Activated effector memory CD4-positive, alpha-beta T cell treated with Interleukin-2 at 50 U/mL for 16 hours (primary cell): ENCODE data around the gene TTBK1.

Experiments used
- DNase-seq: peaks from one replicate; pipeline ENCODE4 v3.0.0-alpha.2; 2020

Gene TTBK1

DNA sequence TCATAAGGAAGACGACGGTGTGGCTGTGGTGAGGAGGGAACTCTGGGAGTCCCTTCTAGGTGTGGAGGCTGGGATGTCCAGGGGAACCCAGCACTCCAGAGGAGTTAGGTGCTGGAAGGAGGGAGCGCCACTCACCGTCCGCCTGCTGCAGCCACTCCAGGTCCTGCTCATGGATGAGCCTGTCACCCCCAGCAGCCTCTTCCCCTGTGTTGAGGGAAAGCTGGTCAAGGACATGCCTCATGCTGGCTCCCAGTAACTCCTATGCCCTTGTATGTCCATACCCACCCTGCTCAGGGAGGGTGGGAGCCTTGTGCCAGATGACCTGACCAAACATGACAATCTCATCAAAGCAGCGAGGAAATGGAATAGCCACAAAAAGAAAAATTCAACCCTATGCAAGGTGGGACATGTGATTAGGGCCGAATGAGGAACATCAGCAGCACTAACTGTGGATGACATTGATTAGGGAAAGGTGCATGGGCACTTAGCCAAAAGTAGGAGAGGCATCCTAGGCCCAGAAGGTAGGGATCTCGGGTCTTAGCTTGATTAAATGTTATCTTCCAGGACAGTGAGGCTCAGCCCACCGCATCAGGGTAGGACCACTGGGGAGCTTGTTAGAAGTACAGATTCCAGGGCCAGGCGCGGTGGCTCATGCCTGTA is 17.0 kb upstream of the TTBK1 start:
- DNase-seq: no peak

DNA sequence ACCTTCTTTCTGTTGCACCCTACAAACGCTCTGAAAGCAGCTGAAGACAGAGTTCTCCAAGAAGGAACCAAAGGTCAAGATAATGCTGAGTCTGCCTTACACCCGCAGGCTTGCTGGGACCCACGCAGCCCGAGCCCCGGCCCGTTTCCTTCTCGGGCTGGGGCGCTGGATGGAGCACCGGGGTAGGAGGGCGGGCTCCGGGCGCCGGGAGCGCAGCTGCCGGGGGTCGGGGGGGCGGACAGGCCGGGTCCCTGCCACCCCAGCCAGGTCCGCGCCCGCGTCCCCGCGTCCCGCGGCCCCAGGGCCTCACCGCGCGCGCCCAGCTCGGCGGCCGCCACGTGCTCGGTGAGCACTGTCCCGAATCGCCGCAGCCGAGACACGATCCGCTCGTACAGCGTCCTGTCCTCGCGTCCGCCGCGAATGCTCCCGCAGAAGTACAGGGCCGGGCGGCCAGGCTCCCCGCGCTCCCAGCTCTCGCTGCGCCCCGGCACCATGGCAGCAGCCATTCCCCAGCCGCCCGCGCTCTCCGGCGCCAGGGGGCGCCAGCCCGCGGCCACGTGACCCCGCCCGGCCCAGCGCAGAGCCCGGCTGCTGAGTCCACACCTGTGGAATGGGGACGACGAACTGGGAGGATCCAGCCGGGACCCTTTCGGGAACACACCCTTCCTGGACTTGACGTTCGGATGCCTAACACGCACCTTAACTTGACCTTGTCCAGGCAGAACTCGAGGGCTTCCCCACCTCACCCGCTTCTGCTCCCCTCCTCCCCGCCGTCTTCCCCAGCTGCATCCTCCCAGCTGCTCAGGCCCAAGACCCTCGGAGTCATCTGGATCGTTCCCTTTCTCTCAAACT is 14.1 kb upstream of the TTBK1 start, which contains the start of gene DNPH1:
TSS of gene DNPH1 (minus strand) at position 531 of the 852 bp plus-strand sequence. CDS start at position 506, 25 bp downstream.
- DNase-seq: peak; percentile 76

DNA sequence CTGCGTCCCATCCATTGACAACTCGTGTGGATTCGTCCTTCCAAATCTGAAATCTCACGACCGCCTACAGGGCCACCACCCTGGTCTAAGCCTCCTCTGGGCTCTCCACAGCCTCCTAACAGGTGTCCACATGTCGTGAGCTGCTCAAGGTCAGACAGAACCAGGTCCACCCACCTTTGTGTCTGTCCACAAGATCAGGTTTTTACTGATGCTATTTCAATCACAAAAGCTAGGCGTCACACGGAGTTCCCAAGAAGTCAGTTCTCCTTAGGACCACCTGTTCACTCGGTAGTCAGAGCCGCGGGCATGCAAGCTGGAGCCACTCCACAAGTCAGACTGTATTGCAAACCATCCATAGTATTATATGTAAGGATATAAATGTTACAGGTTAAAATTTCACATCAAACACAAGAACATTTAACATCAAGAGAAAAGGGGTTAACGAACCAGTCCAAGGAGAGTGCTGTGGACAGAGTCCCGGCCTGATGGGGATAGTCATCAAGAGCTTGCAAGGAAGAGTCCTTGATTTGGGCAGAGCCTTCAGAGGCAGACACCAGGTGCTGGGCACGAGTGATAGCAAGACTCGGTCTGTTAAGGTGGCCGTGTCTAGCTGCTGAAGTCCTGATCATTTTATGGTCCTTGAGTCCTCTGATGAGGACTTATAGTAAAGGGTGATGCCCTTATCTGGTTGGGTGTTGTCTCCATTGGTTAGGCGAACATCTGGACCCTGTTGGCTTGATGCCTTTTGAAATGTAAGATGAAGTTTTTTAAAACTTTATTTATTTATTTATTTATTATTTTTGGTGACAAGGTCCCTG is 13.3 kb upstream of the TTBK1 start:
- no peak for DNase-seq

DNA sequence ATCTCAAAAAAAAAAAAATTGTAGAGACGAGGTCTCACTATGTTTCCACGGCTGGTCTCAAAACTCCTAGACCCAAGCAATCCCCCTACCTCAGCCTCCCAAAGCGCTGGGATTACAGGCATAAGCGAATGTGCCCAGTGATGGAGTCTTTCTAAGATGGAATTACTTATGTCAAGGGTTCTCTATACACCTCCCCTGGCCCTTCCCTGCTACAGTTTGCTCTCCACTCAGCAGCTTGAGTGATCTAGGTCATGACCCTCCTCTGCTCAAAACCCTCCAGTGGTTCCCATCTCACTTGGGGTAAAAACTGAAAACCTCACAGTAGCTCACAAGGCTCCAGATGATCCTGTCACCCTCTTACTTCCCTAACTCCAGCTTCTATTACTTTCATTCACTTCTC is 12.2 kb upstream of the TTBK1 start:
- DNase-seq: no peak

DNA sequence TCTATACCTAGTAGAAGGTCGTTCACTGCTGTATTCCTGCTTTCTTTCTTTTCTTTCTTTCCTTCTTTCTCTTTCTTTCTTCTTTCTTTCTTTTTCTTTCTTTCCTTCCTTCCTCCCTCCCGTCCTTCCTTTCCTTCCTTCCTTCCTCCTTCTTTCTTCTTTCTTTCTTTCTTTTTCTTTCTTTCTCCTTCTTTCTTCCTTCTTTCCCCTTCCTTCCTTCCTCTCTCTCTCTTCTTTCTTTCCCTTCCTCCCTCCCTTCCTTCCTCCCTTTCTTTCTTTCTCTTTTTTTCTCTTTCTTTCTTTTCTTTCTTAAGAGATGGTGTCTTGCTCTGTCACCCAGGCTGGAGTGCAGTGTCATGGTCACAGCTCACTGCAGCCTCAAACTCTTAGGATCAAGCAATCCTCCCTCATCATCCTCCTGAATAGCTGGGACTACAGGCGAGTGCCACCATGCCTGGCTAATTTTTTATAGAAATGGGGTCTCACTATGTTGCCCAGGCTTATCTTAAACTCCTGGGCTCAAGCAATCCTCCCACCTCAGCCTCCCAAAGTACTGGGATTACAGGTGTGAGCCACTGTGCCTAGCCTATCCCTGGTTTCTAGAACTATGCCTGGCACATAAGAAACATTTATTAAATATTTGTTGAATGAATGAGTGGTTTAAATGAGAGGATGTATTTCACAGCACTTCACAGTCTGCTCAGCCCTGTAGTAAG is 11.4 kb upstream of the TTBK1 start:
- no peak for DNase-seq

DNA sequence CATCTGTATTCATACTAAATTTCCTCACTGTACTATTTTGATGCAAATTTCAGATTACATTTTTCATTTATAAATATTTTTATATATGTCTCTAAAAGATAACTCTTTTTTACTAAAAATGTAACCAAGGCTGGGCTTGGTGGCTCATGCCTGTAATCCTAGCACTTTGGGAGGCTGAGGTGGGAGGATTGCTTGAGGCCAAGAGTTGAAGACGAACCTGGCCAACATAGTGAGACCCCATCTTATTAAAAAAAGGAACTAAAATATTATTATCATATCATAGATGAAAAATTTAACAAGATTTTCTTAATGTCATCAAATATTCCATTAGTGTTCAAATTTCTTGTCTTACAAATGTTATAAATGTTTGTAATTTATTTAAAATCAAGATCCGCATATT is 7.4 kb upstream of the TTBK1 start:
- no peak for DNase-seq

DNA sequence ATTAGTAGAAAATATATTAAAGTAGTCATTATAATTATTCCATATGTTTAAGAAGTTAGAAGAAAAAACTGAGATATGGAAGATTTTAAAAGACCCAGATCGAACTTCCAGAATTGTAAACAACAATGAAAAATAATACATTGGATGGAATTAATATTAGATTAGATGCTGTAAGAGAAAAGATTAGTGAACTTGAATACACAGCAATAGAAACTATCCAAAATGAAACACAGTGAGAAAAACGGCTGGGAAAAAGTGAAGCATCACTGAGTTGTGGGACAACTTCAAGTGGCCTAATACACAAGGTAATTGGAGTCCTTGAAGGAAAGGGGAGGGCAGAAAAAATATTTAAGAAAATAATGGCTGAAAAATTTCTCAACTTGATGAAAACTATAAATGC is 4.2 kb upstream of the TTBK1 start:
- DNase-seq: no peak

DNA sequence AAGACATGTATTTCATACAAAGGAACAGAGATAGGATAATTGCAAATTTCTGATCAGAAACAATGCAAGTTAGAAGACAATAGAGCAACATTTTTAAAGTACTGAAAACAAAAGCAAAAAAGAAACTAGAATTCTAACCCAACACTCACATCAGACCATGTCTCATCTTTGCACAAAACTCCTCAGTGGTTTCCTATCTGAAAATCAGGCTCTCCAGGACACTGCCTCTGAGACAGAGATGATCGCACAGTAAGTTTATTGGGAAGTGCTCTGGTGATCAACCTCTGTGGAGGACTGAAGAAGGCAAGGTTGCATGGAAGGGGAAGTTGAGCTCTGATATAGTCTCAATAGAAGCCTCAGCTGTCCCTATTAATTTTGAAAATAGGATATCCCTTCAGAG is 2.3 kb upstream of the TTBK1 start:
- DNase-seq: no peak

DNA sequence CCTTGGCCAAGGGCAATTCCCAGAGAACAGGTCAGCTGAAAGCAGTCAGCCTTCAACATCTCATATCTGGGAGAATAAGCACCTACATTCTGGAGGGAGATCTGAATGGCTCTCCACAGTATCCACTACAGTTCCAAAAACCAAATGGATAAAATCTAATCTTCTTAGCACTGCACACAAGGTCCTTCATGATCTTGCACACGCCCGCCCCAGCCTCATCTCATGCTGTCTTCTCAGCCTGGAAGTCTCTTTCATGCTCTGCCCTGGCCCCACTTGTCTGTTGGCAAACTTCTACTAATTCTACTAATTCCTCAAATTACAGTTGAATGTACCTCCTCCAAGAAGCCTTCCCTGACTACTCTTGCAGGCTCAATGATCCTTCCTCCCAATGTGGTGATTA is 1.8 kb upstream of the TTBK1 start:
- DNase-seq: no peak

DNA sequence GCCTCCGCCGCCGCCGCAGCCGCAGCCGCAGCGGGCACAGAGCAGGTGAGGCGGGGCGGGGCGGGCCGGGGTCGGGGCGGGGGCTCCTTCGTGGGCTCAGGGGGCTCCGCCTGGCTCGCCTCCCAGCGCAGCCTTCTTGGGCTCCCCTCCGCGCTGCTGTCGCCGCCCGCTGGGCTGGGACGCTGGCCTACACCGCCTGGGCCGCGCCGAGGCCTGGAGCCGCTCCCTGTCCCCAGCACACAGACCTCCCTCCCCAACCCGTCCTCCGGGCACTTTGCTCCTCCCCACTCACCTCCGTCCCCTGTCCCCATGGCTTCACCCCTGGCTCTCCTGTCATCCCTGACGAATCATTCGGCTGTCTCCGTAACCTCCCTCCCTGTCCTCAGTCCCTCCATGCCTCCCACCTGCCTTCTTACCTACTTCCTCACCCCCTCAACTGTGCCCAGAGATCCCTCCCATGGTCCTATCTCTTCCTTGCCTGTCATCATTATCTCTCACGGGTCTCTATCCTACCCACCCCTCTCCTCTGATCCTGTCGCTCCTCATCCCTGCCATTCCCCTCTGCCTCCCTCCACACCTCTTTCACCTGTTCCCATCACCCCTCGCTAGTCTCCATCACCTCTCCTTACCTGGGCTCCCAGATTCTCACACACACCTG is 512 bp downstream of the TTBK1 start:
- DNase-seq: no peak

DNA sequence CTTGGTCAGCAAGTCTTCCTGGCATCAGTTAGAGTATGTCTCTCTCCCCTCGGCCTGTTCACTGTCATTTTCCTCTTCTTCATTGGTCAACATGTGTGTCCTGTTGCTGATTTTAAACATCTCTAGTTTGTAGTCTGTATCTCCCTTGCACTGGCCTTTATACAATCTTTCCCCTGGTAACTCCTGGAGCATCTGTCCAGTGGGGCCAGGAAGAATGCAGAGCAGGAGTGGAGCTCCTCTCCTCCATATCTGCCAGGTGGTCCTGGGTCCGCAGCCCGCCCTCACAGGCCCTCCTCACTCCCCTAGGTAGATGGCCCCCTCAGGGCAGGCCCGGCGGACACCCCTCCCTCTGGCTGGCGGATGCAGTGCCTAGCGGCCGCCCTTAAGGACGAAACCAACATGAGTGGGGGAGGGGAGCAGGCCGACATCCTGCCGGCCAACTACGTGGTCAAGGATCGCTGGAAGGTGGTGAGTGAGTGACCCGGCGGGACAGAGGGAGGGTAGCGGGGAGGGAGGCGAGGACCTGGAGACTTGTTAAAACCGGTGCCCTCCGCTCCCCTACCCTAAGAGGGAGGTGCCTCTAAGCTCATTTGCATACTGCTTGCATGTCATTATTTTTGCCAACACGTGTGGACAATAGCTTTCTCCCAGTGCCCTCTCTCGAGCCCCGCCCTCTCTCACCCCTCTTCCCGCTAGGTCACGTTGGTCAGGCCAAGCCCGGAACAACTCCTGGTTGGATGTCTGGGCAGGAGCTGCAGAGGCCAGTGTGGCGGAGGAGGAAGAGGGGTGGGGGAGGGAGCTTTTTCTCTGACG is 3.2 kb downstream of the TTBK1 start:
- no peak for DNase-seq

DNA sequence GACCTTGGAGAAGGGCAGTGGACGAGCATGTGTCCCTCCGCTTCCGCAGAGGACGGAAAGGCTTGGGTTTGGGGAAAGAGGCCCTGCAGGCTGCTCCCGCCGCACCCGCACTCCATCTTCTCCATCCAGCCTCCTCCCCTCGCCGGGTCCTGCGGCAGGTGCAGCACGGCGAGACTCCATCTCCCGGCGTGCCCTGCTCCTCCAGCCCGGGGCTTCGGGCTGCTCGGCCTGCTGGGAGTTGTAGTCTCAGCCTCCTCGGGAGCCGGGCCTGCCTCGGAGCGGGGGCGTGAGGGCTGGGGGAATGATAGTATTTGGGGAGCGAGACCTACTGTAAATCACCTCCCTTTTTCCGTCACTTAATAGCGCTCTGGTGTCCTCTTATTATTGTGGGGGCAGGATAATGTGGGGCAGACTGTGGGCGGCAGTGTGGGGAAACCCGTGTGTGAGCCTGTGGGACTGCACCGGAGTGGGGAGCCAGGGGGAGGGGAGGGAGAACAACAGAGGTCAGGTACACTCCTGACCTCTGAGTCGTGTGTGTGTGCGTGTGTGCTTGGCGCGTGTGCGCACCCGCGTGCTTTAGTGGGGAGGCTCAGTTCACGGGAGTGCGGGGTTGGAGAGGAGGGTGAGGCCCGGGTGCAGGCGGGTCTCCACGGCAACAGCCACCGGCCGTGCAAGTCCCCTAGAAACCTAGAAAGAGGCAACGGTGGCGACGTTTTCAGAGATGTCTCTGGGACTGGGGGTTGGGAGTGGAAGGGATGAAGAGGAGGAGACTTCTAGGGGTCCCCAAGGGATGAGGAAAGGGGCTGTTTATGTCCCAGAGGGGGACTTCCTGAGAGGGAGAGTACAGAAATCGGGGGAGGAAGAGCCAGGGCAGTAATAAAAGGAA is 4.1 kb downstream of the TTBK1 start:
- peak; percentile 68 for DNase-seq

DNA sequence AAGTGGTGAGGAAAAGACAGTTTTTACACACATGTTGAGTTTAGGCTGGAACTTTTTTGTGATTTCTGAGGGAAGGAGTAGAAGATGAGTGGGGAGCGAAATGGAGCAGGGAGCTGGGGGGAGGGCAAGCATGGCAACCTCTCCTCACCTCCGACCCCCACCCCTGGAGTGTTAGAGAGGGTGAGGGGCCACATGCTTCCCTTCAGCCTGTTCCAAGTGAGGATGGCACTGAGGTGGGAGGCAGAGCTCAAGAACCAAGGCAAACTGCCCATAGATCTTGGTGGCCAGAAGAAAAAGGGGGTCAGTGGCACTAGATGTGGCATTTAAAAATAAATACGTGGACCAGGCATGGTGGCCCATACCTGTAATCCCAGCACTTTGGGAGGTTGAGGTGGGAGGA is 4.8 kb downstream of the TTBK1 start:
- DNase-seq: no peak

DNA sequence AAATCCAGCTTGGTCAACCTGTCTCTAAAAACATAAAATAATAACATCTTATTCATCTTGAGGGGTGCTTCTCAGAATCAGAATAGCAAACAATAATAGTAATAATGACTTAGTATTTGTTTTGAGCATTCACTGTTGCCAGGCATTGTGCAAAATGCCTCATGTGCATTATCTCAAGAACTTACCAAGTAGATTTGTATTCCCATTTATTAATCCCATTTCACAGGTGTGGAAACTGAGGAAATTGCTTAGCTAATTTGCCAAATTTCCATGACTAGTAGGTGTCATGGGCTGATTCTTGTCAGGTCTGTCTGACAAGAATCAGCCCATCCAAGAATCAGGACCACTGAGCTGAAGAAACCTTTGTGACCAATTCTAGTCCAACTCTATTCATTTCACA is 5.5 kb downstream of the TTBK1 start:
- DNase-seq: no peak

DNA sequence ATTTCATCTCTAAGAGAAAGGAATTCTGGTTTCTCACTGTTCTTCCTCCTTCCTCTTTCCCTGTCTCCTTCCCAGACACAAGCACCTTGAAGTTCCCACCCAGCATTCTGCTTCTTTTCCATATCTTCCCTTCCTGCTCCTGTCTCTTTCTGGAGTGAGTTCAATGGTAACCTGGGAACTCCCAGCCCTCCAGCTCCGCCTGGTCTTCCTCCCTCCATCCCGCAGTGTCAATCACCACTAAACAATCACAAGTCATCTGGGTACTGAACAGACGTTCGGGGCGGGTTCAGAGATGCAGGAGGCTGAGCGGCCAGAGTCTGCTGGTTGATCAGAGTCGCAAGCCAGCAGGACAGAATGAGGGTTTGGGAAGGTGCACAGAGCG is 7.7 kb downstream of the TTBK1 start:
- no peak for DNase-seq

DNA sequence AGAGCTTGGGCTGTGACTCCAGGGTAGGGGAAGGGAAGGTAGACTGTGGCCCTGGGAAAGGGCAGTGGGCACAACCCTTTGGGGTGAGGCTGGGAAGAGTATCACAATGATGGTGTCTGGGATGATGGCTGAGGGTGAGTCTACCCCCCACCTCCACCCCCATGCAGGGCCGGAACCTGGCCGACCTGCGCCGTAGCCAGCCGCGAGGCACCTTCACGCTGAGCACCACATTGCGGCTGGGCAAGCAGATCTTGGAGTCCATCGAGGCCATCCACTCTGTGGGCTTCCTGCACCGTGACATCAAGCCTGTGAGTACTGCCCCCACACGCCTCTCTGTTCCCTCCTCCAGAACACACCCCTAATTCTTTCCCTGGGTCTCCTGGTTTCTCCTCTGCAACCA is 10.1 kb downstream of the TTBK1 start:
- DNase-seq: no peak

DNA sequence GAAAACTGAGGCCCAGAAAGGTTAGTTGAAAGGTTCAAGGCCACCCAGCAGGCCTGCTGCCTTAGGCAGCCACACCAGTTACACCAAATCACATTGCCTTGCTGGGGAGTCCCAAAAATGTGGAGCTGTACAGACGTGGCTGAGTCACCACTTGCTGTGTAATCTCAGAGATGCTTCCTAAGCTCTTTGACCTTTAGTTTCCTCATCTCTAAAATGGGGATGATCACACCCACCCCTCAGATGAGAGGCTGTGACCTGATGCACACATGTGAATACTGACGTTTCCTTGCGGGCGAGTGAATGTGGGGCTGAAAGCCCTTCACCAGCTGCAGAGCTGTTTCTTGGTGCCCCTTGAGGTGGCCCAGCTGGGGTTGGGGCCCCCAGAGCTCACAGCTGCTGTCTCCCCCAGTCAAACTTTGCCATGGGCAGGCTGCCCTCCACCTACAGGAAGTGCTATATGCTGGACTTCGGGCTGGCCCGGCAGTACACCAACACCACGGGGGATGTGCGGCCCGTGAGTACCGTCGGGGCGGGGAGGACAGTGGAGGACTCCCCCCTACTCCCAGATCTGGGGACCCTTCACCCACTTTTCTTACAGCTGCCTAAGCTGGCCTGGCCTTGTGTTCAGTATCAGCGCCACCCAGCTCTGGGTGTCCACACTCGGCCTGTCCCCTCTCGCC is 11.0 kb downstream of the TTBK1 start:
- DNase-seq: no peak

DNA sequence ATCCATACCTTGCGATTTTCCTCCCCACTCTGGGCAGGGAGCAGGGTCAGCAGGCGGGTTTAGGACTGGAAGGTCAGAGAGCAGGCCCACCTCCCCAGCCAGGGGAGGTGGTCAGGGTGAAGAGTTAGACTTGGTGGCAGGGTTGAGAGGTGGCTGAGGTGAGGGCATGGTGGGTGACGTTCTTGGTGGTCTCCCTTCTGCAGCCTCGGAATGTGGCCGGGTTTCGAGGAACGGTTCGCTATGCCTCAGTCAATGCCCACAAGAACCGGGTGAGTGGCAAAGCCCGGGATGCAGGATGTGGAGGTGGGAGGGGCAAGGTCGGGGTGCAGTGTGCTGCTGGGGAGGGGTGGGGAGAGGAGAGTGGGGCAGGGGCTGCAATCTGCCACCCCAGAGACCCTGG is 11.6 kb downstream of the TTBK1 start:
- DNase-seq: no peak

DNA sequence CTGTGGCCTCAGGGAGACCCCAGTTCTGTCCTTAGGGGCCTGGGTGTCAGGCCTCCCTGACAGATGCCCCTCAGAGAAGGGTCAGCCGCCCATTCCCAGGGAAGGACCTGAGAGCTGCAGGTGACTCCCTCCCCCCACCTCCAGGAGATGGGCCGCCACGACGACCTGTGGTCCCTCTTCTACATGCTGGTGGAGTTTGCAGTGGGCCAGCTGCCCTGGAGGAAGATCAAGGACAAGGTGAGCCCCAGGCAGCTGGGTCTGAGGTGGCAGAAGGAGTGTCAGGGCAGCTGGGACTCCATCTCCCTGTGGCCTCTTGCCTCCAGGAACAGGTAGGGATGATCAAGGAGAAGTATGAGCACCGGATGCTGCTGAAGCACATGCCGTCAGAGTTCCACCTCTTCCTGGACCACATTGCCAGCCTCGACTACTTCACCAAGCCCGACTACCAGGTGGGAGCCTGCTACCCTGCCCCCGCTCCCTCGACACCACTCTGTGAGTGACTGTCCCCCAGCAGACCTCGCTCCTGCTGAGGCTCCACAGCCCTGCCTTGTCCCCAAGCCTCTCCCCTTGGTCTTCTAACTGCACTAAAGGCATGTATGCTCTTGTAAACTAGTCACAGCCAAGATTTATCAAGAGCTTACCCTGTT is 12.2 kb downstream of the TTBK1 start:
- no peak for DNase-seq
